HTR-8/SVneo (cell line): ENCODE data around the gene ZC3H18.
A peak's percentile ranks its signal among the peaks of the same experiment; 100 is the strongest.

Experiments used
- DNase-seq: peaks from one replicate; pipeline ENCODE4 v3.0.0; 2011; ENCODE audit warnings: low spot score, mixed read lengths; ENCODE audit not compliant: insufficient read length
- FAIRE-seq: peaks from 2 replicates; lab custom pipeline; 2011; peaks lifted over from hg19 to GRCh38; lab: Jason Lieb, UNC

Gene ZC3H18

GRCh38 chr16:88633684-88634140 is 63.5 kb downstream of the ZC3H18 start:
- peak; percentile 71 for FAIRE-seq
- DNase-seq, result peak; percentile 57

GRCh38 chr16:88634141-88634993 is 64.2 kb downstream of the ZC3H18 start:
- FAIRE-seq (peak; percentile 88), DNase-seq (no peak)

- DNase-seq (peak; percentile 61), FAIRE-seq (no peak)
Measured at GRCh38 chr16:88634994-88635670, 64.9 kb downstream of the ZC3H18 start.

GRCh38 chr16:88635671-88636319 is 65.6 kb downstream of the ZC3H18 start:
- no peak for FAIRE-seq
- DNase-seq, result no peak

- FAIRE-seq (no peak), DNase-seq (no peak)
Measured at GRCh38 chr16:88636488-88637265, 66.5 kb downstream of the ZC3H18 start.

DNA sequence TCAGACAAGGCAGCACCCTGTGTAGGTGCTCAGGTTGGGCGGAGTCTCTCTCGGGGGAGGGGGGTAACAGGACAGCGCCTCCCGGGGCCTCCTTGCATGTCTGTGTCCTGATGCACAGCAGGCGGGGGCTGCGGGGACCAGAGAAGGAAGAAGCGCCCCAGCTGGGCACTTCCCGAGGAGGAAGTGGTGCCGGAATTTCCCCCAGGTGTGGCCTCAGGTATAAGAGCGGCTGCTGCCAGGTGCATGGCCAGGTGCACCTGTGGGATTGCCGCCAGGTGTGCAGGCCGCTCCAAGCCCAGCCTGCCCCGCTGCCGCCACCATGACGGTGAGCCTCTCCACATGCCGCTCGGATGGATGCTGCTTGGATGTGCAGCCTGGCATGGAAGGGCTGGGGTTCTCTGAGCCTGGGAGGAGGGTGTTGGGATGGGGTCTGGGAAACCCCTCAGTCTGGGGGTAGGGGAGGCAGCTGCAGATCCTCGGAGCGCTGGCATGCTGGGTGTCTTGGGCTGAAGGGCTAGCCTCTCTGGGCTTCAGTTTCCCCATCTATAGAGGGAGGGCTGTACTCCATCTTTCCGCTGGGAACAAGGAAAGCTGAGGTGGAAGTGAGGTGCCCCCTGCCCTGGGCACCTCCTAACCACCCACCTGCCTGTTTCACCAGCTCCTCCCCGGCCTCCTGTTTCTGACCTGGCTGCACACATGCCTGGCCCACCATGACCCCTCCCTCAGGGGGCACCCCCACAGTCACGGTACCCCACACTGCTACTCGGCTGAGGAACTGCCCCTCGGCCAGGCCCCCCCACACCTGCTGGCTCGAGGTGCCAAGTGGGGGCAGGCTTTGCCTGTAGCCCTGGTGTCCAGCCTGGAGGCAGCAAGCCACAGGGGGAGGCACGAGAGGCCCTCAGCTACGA is 68.4 kb downstream of the ZC3H18 start, which contains the start of gene IL17C:
IL17C (plus strand) TSS at position 250 of the 908 bp plus-strand sequence; CDS start at position 320, 70 bp downstream.
- FAIRE-seq (no peak), DNase-seq (no peak)

- FAIRE-seq (no peak), DNase-seq (no peak)
Measured at GRCh38 chr16:88639231-88640038, 69.2 kb downstream of the ZC3H18 start.

GRCh38 chr16:88640039-88640495 is 69.9 kb downstream of the ZC3H18 start:
- DNase-seq (no peak), FAIRE-seq (no peak)

- FAIRE-seq, result no peak
Measured at GRCh38 chr16:88640498-88641247, 70.5 kb downstream of the ZC3H18 start.

DNA sequence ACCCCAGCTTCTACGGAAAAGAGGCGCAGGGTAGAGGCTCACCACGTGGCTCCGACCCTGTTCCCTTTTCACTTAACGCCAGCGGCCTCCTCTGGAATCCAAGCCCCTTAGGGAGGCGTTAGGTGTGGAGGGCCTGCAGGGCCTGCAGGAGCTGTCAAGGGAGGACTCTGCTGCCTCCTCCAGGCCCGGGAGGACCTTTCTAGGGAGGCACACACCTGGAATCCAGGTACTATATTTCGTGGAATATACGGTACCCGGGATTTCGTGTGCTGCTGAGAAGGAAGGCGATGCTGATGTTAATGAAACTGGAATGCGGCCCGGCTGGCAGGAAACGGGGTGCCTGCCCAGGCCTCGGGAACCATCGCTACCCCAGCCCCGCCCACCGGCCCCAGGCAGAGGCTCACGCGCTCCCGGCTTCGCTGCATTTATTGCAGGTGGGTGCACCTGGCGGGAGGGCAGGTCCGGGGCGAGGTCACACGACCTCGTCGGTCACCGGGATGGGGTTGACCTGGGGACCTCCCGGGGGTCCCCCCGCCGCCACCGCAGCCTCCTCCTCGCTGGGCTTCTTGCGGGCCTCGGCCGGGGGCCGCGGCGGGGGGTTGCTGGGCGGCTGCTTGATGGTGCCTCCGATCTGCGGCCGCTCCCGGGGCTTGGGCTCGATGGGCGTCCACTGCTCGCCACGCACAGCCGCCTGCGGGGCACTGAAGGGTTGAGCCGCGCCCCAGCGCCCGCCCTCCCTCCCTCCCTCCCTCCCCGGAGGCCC is 72.9 kb downstream of the ZC3H18 start:
- DNase-seq (no peak), FAIRE-seq (no peak)

More at GRCh38 chr16:88640498-88641247, 70.5 kb downstream of the ZC3H18 start:
- DNase-seq, result no peak

- no peak for FAIRE-seq
- no peak for DNase-seq
Measured at GRCh38 chr16:88643644-88643932, 73.4 kb downstream of the ZC3H18 start.

DNA sequence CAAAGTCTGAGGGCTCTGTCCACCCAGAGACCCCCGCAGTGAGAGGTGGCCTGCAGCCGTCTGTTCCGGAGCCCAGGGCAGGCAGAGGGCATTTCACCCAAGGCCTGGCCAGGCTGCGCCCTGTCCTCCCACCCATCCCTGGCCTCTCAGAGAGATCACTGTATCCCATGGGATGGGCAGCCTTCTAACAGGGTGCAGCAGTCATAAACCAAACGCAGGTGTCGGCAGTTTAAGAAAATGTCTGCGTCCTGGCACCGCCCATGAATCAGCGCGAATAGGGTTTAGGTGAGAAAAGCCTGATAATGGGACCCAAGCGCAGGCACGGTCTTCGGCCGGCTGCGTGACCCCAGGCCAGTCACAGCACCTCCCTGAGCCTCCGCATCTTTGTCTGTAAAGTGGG is 75.3 kb downstream of the ZC3H18 start:
- FAIRE-seq, result no peak
- no peak for DNase-seq

DNA sequence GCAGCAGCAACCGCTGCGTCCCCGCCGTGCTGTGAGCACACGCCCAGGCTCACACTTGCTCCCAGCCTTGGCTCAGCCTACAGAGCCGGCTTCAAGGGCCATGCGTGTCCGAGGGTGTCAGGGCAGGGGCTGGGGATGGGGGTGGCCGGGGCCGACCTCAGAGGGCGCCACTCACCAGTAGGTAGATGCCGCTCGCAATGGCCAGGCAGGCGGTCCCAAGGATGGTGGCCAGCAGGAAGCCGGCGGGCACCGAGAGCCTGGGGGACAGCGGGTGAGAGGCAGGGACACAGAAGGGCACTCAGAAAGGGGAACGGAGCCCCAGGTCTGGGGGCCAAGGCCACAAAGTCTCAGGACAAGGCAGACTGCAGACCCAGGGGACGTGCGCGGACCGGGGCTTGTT is 75.7 kb downstream of the ZC3H18 start:
- FAIRE-seq, result no peak
- no peak for DNase-seq

DNA sequence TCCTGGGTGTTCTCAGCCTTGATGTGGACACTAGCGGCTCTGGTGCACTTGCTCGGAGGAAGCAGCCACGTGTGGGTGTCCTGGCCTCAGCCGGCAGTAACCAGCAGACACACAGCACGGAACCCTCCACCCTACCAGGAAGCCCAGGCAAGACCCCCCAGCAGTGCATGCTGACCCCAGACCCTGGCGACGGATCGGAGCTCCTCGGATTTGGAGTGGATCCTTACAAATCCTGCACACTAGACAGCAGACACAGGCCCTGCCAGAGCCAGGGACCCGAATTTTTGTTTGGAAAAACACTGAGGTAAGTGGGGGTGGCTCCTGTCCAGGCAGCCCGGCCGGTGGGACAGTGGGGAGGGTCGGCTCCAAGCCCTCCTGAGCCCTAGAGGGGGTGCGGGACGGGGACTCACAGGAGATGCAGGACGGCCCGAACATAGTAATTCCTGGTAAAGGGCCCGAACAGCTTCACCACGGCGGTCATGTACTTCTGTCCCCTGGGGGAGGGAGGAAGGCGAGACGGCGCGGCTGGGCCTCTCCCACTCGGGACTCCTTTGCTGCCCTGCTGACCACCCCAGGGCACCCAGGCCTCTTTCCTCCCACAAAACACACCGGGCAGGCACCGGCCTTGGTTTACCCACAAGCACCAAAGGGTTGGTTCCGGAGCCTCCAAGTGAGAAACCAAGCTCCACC is 76.3 kb downstream of the ZC3H18 start:
- no peak for FAIRE-seq
- DNase-seq, result no peak

DNA sequence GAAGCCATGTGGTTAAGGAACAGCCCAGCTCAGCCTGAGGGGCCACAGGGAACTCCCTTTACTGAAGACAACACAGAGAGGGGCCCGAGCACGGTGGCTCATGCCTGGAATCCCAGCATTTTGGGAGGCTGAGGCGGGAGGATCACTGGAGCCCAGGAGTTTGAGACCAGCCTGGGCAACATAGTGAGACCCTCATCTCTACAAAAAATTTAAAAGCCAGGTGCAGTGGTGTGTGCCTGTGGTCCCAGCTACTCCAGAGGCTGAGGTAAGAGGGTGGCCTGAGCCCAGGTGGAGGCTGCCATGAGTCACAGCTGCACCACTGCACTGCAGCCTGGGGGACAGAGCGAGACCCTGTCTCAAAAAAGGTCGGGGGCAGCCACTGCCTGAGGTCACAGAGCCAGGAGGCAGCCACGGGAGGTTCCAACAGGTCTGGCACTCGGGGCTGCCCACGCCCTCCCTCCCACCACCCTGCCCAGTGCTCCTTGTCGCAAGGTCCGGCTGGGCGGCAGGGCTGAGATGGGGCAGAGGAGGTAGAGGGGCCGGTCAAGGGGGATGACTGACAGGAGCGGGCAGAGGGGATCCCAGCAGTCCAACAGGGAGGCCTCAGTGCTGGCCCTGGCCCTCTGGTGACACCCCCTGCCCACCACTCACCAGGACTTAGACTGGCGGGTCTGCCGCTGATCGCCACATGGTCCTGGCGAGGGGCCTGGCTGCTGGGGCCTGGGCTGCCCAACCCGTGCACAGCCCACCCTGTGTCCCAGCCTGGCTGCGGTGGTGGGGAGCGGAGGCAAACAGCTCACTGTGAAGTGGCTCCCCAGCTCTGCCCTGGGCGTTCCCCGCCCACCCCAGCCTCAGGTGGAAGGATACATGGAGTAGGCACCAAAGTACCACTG is 77.2 kb downstream of the ZC3H18 start:
- DNase-seq (no peak), FAIRE-seq (no peak)
